Measurements from ENCODE around the gene MDH2.

The MDH2 gene

GRCh38 chr7:76086070-76086469, 38.2 kb downstream of the MDH2 start:
- TF ChIP-seq, protein P1, sequence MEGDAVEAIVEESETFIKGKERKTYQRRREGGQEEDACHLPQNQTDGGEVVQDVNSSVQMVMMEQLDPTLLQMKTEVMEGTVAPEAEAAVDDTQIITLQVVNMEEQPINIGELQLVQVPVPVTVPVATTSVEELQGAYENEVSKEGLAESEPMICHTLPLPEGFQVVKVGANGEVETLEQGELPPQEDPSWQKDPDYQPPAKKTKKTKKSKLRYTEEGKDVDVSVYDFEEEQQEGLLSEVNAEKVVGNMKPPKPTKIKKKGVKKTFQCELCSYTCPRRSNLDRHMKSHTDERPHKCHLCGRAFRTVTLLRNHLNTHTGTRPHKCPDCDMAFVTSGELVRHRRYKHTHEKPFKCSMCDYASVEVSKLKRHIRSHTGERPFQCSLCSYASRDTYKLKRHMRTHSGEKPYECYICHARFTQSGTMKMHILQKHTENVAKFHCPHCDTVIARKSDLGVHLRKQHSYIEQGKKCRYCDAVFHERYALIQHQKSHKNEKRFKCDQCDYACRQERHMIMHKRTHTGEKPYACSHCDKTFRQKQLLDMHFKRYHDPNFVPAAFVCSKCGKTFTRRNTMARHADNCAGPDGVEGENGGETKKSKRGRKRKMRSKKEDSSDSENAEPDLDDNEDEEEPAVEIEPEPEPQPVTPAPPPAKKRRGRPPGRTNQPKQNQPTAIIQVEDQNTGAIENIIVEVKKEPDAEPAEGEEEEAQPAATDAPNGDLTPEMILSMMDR (IDR thresholded peaks at IDR 0.05), result no peak

DNA sequence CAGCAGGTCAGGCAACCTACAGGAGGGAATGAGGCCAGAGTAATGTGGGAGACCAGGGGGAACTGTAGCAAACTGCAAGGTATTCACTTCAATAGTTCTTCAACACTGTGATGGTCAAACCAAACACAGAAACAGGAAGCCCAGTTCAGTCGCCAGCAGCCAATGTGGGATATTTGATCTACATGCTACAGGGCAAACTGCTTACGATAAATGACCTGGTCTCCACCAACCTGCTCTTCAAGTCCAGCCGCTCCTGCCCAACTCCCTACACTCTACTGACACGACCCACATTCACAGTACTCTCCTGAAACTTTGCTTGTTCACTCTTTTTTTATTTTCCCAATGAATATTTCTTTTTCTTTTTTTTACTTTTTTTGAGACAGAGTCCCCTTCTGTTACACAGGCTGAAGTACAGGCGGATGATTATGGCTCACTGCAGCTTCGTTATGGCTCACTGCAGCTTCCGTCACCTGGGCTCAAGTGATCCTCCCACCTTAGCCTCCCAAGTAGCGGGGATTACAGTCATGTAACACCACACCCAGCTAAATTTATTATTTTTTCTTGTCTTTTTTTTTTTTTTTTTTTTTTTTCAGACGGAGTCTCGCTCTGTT, 42.1 kb downstream of the MDH2 start:
- TF ChIP-seq, protein P1 (IDR thresholded peaks at IDR 0.05), result no peak

- TF ChIP-seq, protein P1 (IDR thresholded peaks at IDR 0.05), result no peak
Measured at GRCh38 chr7:76091506-76091905, 43.6 kb downstream of the MDH2 start.

DNA sequence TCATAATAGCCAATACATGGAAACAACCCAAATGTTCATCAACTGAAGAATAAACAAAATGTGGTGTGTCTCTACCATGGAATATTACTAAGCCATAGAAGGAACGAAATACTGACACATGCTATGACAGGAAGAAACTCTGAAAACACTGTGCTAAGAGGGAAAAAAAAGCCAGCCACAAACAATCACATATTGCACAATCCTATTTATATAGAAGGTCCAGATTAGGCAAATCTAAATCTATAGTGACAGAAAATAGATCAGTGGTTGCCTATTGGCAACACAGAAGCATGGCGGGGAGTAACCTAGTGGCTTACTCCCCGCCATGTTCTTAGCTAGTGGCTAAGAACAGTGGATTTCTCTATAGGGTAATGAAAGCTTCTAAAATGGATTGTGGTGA, 48.0 kb downstream of the MDH2 start:
- TF ChIP-seq, protein P1 (IDR thresholded peaks at IDR 0.05), result no peak

DNA sequence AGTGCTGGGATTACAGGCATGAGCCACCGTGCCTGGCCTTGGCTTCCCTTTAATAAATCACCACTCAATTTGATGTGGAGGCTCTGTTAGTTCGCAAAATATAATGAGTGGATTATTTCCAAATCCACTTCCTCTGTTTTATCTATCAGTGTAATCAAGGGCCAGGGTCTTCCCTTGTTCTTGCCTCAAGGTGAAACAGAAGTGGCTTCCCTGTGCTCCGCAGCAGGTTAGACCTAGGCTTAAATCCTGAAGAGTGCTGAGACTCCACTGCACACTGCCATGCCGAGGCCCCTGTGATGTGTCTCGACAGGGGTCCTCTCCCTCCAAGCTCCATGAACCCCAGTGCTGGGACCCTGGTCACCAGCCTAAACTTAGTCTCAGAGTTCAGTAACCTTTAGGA, 59.0 kb downstream of the MDH2 start:
- TF ChIP-seq, protein P1 (IDR thresholded peaks at IDR 0.05), result no peak

DNA sequence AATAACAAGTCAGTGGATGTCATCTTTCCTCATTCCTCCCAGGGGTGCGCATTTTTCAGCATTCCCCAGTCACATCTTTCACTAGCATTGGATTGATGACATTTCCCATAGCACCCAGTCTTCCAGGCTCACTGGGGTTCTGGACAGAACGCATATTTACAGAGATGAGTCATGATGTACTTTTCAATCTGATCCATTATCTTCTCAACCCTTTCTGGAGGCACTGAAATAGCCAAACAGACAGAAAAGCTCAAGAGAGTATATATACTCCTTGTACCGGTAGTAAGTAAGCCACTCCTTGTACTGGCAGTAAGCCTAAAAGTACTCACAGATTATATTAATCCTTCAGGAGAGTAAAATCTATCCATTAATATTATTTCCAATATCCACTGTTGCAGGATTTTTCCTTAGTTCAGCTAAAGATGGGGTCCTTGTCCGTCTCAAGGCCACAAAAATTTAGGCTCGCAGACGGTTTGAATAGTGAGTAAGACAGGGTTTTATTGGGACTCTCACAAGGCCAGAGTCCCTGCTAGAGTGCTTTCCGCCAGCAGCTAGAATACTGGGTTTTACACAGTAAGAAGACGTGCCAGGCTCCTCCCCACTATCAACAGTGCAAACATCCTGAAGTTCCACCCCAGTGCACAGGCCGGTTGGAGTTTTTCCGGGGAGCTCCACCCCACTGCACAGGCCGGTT, 60.8 kb downstream of the MDH2 start:
- TF ChIP-seq, protein P1 (IDR thresholded peaks at IDR 0.05), result no peak

Data from LNCAP (cell line).